Rectal smooth muscle tissue (tissue), 1 donor: Measurements from ENCODE around the gene RNU1-2.
"Not testable (repeated sequence)": the region's sequence is repeated elsewhere in the genome, so short reads cannot be mapped to it uniquely, and the experiment has no call there.

ENCODE experiments used
- H3K27ac ChIP-seq: one replicate; pipeline ENCODE4 v1.7.0; 2013; ENCODE audit warnings: low read depth, low read length, inconsistent platforms
- H3K27me3 ChIP-seq: one replicate; pipeline ENCODE4 v1.7.0; 2013; ENCODE audit warnings: low read length; ENCODE audit not compliant: control insufficient read depth, insufficient read depth
- H3K36me3 ChIP-seq: one replicate; pipeline ENCODE4 v1.7.0; 2013; ENCODE audit warnings: low read length; ENCODE audit not compliant: control insufficient read depth, insufficient read depth
- H3K4me1 ChIP-seq: one replicate; pipeline ENCODE4 v1.7.0; 2013; ENCODE audit warnings: low read length; ENCODE audit not compliant: control insufficient read depth, insufficient read depth
- H3K4me3 ChIP-seq: one replicate; pipeline ENCODE4 v1.7.0; 2013; ENCODE audit warnings: low read length
- H3K9ac ChIP-seq: one replicate; pipeline ENCODE4 v1.7.0; 2013; ENCODE audit warnings: low read length

The RNU1-2 gene

GRCh38 chr1:16872152-16873075, 23.4 kb upstream of the RNU1-2 start:
- H3K27ac ChIP-seq: not testable (repeated sequence)

GRCh38 chr1:16873076-16873879, 22.5 kb upstream of the RNU1-2 start:
- H3K36me3 ChIP-seq, H3K4me1 ChIP-seq, H3K27ac ChIP-seq, H3K9ac ChIP-seq, H3K27me3 ChIP-seq: not testable (repeated sequence)
- peak overlapping the region; percentile 21 for H3K4me3 ChIP-seq

More at GRCh38 chr1:16872152-16873075, 23.4 kb upstream of the RNU1-2 start:
- H3K36me3 ChIP-seq, H3K27me3 ChIP-seq, H3K4me1 ChIP-seq, H3K9ac ChIP-seq: not testable (repeated sequence)
- H3K4me3 ChIP-seq: peak overlapping the region; percentile 43

DNA sequence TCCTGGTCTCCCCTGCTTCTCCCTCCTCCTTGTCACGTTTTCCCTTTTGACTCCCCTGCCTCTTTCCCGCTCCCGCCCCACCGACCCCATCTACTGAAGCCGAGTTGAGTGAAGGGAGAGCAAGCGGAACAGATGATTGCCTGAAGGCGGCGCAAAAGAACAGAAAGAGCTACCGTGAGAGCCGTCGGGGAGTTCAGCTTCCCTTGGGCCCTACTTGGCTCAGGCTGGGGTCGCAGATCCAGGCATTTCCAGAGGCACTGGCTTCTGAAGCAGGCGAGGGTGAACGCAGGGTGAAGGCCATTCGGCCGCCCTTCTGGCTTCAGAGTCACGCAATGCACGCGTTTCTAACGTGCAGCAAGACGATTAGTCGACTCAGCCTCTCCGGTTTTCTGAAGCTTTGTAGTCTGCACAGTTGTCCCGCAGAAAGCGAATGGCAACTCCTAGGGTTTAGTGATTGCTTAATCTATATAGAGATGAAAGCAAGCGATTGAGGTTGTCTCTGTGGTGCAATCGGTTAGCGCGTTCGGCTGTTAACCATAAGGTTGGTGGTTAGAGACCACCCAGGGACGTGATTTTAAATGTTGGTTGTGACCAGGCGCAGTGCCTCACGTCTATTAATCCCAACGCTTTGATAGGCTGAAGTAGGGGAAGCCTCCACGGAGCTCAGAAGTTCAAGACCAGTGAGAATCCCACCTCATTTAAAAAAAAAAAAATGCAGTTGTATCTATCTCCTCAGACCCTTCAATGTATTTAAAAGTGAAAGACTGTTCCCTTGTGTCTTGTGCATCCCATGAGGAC, 20.6 kb upstream of the RNU1-2 start:
- not testable (repeated sequence) for H3K27me3 ChIP-seq, H3K27ac ChIP-seq, H3K4me1 ChIP-seq, H3K36me3 ChIP-seq, H3K4me3 ChIP-seq, H3K9ac ChIP-seq

DNA sequence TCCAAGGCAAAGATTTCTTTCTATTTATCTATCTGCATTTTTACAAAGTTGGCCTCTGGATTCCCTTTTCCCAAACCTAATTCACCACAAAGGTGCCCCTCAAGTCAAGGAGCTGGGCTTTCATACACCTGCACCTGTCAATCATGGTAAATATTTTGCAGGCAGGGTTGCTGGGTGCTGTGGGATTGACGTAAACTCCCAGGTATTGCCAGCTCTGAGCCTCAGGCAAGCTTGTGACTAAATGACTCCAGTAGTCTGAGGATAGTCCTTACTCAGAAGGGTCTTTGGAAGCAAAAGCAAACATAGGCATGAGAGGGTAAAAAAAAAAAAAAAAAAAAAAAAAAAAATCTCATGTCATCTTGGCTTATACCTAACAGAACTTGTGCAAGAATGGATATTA, 14.0 kb upstream of the RNU1-2 start:
- not testable (repeated sequence) for H3K9ac ChIP-seq, H3K4me1 ChIP-seq, H3K4me3 ChIP-seq, H3K36me3 ChIP-seq, H3K27ac ChIP-seq, H3K27me3 ChIP-seq

GRCh38 chr1:16882986-16883385, 12.8 kb upstream of the RNU1-2 start:
- no peak overlapping the region for H3K4me3 ChIP-seq
- H3K36me3 ChIP-seq: no peaks in the 10 kb centered on the region
- H3K9ac ChIP-seq: no peak overlapping the region
- no peak overlapping the region for H3K27ac ChIP-seq
- H3K4me1 ChIP-seq: no peaks in the 10 kb centered on the region
- no peaks in the 10 kb centered on the region for H3K27me3 ChIP-seq

DNA sequence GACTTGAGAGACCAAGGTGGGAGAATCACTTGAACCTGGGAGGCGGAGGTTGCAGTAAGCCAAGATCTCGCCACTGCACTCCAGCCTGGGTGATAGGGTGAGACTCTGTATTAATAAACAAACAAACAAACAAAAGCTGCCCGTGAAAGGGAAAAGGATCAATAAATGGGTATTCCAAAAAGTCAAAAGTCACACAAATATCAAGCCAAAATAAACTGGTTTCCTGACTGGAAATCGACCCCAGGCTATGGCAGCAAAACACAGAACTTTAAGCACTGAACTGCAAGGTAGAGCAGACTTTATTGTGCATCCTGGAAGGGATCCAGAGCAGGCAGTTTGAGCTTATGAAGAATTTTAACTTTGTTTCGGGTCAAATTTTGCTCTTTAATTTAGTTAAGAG, 11.3 kb upstream of the RNU1-2 start:
- H3K9ac ChIP-seq, H3K27me3 ChIP-seq, H3K27ac ChIP-seq, H3K4me1 ChIP-seq, H3K36me3 ChIP-seq, H3K4me3 ChIP-seq: not testable (repeated sequence)

DNA sequence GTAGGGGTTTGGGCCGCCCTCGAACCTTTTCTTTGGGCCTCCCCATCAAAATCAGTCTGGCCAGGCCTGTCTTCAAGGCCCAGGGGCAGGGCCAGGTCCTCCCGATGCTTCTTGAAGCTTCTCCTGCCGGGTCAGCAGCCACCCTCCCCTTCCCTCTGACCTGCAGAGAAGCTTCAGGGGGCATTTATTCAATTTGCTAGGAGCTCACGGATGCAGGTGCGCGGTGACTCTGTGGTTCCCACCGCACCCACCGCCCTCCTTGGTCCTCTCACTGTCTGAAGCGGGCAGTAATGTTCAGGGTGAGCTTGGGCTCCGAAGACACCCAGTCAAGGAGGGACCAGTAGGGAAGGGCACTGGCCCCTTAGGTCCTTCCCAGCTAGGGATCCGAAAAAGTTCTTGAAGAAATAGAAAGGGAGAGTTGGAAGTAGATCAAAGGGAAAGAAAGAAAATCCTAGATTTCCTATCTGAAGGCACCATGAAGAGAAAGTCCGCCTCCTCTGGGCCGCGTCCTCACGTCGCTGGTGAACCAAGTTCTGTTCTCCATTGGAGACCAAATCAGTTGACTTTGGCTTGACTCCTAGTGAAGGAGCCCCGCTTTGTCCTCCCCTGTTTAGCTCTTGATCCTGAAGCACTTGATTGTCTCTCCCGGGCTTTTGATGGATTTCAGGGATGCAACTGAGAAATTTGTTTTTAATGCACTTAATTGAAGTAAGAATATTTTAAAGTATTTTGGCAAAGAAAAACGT, 8.7 kb upstream of the RNU1-2 start:
- Histone ChIP-seq H3K27me3 (no peaks in the 10 kb centered on the region), H3K27ac (no peak overlapping the region), H3K4me1 (no peaks in the 10 kb centered on the region), H3K9ac (no peak overlapping the region), H3K36me3 (no peaks in the 10 kb centered on the region), H3K4me3 (no peak overlapping the region)

DNA sequence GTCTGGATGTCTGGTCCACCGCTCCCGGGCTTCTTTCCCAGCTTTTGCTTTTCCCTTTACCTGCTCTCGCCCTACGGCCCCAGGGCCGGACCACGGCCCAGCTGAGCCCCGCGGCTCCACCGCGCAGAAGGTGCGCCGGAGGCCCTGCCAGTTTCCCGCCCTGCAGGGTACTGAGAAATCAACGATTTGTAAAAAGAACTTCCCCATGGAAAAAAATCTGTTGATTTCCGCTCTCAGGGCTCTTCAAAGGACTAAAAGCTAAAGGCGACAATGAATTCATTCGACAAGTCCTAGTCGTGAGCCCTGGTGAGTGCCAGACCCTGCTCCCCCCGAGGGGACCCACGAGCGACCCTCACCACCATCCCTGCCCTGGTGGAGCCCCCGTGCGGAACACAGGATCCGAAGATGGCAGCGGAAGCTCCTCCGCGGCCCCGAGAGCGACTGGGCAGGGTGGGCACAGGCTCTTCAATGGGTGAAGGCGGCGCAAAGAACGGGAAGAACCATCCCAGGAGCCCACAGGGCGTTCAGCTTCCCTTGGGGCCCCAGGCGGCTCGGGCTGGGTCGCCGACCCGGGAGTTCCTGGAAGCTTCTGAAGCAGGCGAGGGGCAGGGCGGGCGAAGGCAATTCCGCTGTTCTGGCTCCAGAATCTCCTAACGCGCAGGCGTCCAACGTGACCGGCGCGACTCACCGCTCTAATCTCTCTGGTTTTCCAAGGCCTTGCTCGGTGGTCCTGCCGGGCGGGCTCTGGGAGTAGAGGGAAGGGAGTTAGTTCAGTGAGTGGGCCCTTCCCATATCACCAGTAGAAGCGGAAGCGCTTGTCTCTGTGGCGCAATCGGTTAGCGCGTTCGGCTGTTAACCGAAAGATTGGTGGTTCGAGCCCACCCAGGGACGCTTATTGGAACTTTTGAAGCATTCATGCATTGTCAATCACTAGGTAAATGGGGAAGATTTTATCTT, 6.6 kb upstream of the RNU1-2 start:
- H3K27me3 ChIP-seq: no peaks in the 10 kb centered on the region
- peak overlapping the region; percentile 51 for H3K9ac ChIP-seq
- no peaks in the 10 kb centered on the region for H3K4me1 ChIP-seq
- H3K27ac ChIP-seq: peak overlapping the region; percentile 83
- no peaks in the 10 kb centered on the region for H3K36me3 ChIP-seq
- peak overlapping the region; percentile 70 for H3K4me3 ChIP-seq

- H3K27me3 ChIP-seq, H3K4me1 ChIP-seq, H3K27ac ChIP-seq, H3K4me3 ChIP-seq, H3K9ac ChIP-seq, H3K36me3 ChIP-seq: not testable (repeated sequence)
Measured at GRCh38 chr1:16890539-16891021, 5.2 kb upstream of the RNU1-2 start.

GRCh38 chr1:16891057-16891456, 4.7 kb upstream of the RNU1-2 start:
- H3K4me3 ChIP-seq, H3K9ac ChIP-seq, H3K4me1 ChIP-seq, H3K27me3 ChIP-seq, H3K36me3 ChIP-seq, H3K27ac ChIP-seq: not testable (repeated sequence)

- H3K27me3 ChIP-seq, H3K4me3 ChIP-seq, H3K27ac ChIP-seq, H3K9ac ChIP-seq, H3K4me1 ChIP-seq, H3K36me3 ChIP-seq: not testable (repeated sequence)
Measured at GRCh38 chr1:16892978-16893525, 2.7 kb upstream of the RNU1-2 start.
